ENCODE results near the gene SURF4. TPM values are rescaled to one million over a fixed set of nuclear protein-coding genes. Genes with fewer than 3 reads are reported as not detected.

SURF4 gene
- total and polyA plus RNA-seq, 7 donors = 45.6 to 120 (median 68.1) TPM

DNA sequence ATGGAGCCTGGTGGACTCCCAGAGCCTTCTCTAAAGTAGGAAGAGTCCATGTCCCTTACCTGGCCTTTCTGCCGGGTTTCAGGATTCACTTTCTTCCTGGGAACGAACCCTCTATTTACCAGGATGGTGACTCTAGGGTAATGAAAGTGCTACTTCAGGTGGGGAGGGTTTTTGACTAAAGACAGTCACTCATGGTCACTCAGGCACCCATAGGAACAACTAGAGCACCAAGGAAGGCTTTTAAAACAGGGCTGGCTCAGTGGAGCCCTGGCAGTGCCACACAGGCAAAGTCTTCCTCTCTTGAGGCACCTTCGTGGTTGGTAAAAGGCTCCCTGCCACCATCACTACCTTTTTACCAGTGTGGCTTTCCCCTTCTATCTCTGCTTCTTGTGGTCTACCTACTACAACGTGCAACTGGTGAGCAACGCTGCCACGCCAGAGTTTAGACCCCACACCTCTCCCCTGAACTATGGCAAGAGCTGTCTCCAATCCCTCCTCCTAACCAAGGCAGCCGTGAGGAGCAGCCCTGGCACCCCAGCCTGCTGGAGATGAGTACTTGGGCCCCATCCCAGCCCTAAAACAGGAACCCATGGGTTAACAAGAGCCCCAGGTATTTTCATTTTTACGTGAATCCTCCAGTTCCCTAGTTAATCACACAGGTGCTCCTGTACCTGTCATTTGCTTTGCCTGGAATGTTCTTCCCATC lies 23.1 kb downstream of the SURF4 start:
- Histone ChIP-seq H3K9me3 (no peaks in the 10 kb centered on the region), H3K4me3 (no peak overlapping the region), H3K27ac (no peak overlapping the region), H3K4me1 (peaks cover 40% of the 10 kb centered on the region), H3K27me3 (ENCODE audit: insufficient read depth in 3 of 3, low read length in 2 of 3) (no peaks in the 10 kb centered on the region), H3K36me3 (ENCODE audit: insufficient read depth in 1 of 2, low read depth in 1 of 2) (peaks cover 7 to 61% of the 10 kb centered on the region in 2 donors)
- ATAC-seq (no peak), DNase-seq (no peak)
- TF ChIP-seq, protein P1, sequence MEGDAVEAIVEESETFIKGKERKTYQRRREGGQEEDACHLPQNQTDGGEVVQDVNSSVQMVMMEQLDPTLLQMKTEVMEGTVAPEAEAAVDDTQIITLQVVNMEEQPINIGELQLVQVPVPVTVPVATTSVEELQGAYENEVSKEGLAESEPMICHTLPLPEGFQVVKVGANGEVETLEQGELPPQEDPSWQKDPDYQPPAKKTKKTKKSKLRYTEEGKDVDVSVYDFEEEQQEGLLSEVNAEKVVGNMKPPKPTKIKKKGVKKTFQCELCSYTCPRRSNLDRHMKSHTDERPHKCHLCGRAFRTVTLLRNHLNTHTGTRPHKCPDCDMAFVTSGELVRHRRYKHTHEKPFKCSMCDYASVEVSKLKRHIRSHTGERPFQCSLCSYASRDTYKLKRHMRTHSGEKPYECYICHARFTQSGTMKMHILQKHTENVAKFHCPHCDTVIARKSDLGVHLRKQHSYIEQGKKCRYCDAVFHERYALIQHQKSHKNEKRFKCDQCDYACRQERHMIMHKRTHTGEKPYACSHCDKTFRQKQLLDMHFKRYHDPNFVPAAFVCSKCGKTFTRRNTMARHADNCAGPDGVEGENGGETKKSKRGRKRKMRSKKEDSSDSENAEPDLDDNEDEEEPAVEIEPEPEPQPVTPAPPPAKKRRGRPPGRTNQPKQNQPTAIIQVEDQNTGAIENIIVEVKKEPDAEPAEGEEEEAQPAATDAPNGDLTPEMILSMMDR (IDR thresholded peaks at IDR 0.05) = no peak
- 66 to 71% (median 68%) methylated on average over 8 of the region's 8 CpGs for WGBS, 3 donors
- intact Hi-C loops (cut with DNase I) = loop anchor here in 1 of 2 donors (2.0 to 10.0 kb wide), 2 partner anchors 22 to 112 kb away; no protein-coding TSS in a partner anchor

DNA sequence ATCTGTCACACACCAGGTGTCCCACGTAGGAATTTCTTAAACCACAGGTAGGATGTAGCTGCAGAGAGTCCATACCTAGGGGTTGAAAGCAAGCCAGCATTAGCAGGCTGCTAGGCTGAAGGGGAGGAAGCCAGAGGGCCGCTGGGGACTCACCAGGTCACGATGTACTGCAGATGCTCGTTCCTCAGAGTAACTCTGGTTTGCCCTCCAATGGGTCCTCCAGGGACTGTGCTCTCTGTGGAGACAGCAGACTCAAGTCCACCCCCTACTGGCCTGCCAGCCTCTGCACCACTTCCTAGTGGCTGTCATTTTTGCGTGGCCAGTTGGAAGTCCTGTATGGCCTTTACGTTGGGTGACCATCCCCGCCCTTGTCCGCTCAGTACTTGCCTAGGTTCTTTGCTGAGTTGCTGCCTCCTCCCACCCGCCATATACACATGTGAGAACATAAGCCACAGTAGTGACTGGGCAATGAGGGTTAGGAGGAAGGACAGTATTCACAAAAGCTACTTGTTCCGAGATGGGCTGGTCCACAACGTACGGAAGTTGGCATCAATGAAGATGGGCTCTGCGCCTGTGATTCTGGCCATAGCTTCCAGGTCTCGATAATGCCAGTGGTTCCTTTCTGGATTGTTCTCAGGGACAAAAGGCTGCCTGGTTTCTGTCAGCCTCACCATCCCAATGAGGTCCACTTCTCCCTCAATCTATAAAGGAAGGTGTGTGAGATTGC lies 23.8 kb downstream of the SURF4 start:
- DNase-seq = no peak
- intact Hi-C loops (cut with DNase I) = loop anchor here in 1 of 2 donors (2.0 to 10.0 kb wide), 2 partner anchors 23 to 113 kb away; no protein-coding TSS in a partner anchor
- Histone ChIP-seq H3K4me1 (peaks cover 34% of the 10 kb centered on the region), H3K27me3 (ENCODE audit: insufficient read depth in 3 of 3, low read length in 2 of 3) (no peaks in the 10 kb centered on the region), H3K9me3 (no peaks in the 10 kb centered on the region), H3K4me3 (no peak overlapping the region), H3K36me3 (ENCODE audit: insufficient read depth in 1 of 2, low read depth in 1 of 2) (peaks cover 7 to 61% of the 10 kb centered on the region in 2 donors), H3K27ac (peak overlapping the region; percentile 46)
- ATAC-seq = peak; percentile 7 to 29 (median 22)
- 62 to 74% (median 67%) methylated on average over 14 of the region's 14 CpGs for WGBS, 3 donors
- TF ChIP-seq, protein P1 (IDR thresholded peaks at IDR 0.05) = peak; percentile 55

DNA sequence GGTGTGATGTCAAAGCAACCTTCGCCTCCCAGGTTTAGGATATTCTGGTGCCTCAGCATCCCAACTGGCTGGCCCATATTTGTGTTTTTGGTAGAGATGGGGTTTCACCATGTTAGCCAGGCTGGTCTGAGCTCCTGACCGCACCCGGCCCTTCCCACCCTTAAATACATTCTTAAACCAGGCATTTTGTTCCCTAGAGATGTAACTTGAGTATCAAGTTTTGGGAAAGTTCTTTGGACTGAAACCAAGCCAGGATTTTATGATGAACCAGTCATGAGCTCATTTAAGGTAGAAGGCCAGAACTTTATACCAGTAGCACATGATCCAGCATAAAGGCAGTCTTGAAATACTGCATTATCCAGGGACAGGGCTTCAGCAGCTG lies 24.3 kb downstream of the SURF4 start:
- Histone ChIP-seq H3K27ac (peak overlapping the region; percentile 46), H3K4me1 (peaks cover 37% of the 10 kb centered on the region), H3K36me3 (ENCODE audit: insufficient read depth in 1 of 2, low read depth in 1 of 2) (peaks cover 7 to 61% of the 10 kb centered on the region in 2 donors), H3K27me3 (ENCODE audit: insufficient read depth in 3 of 3, low read length in 2 of 3) (no peaks in the 10 kb centered on the region), H3K4me3 (no peak overlapping the region), H3K9me3 (no peaks in the 10 kb centered on the region)
- DNase-seq = no peak
- no peak for ATAC-seq
- TF ChIP-seq, protein P1 (IDR thresholded peaks at IDR 0.05) = no peak
- 68 to 89% (median 83%) methylated on average over 3 of the region's 3 CpGs for WGBS, 3 donors
- intact Hi-C loops (cut with DNase I) = loop anchor here in 1 of 2 donors (10.0 kb wide), 1 partner anchor 113 kb away; no protein-coding TSS in a partner anchor

DNA sequence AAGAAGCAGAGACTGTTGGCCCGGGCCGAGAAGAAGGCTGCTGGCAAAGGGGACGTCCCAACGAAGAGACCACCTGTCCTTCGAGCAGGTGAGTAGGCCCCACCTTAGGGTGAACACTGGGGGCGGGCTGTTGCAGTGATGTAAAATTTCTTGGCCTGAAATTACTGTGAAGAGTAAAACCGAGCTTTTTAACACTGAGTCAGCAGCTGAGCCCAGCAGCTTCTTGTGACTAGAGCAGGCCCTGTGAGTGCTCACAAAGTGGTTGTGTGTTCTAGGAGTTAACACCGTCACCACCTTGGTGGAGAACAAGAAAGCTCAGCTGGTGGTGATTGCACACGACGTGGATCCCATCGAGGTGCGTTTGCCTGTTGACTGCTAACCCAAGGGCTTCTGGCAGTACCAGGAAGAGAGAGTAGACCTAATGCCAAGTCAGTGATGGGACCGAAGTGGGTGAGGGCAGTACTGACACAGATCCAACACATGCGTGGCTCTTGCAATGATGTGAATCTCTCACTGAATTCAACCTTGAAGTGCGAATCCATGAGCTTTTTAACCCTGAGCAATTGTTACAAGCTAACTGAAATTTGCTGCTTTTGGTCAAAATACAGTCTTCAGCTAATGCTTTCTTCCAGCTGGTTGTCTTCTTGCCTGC lies 25.8 kb downstream of the SURF4 start:
- Histone ChIP-seq H3K27me3 (ENCODE audit: insufficient read depth in 3 of 3, low read length in 2 of 3) (no peaks in the 10 kb centered on the region), H3K9me3 (no peaks in the 10 kb centered on the region), H3K36me3 (ENCODE audit: insufficient read depth in 1 of 2, low read depth in 1 of 2) (peaks cover 7 to 74% of the 10 kb centered on the region in 2 donors), H3K27ac (no peak overlapping the region), H3K4me3 (peak overlapping the region; percentile 97), H3K4me1 (peaks cover 37% of the 10 kb centered on the region)
- intact Hi-C loops (cut with DNase I) = loop anchor here (5.0 to 10.0 kb wide), 2 partner anchors 115 to 127 kb away; partner anchors contain the start of gene SLC2A6 (in 1 of the 2)
- TF ChIP-seq, protein P1 (IDR thresholded peaks at IDR 0.05) = no peak
- 65 to 80% (median 71%) methylated on average over 15 of the region's 15 CpGs for WGBS, 3 donors
- no peak for DNase-seq
- ATAC-seq = no peak

Measured in psoas muscle (tissue), 8 donors.